GM19468 (cell line): ENCODE measurements around the gene TRIM56.
"Not testable (repeated sequence)": the region's sequence is repeated elsewhere in the genome, so short reads cannot be mapped to it uniquely, and the experiment has no call there.

Source experiments
- ATAC-seq: cut with Tn5 transposase; IDR thresholded peaks from one replicate; pipeline ENCODE4 v1.9.1; 2021; ENCODE audit warnings: mild to moderate bottlenecking, moderate library complexity, moderate number of reproducible peaks; ENCODE audit not compliant: unreplicated experiment; ENCODE audit errors: extremely low read depth

TRIM56 gene

DNA sequence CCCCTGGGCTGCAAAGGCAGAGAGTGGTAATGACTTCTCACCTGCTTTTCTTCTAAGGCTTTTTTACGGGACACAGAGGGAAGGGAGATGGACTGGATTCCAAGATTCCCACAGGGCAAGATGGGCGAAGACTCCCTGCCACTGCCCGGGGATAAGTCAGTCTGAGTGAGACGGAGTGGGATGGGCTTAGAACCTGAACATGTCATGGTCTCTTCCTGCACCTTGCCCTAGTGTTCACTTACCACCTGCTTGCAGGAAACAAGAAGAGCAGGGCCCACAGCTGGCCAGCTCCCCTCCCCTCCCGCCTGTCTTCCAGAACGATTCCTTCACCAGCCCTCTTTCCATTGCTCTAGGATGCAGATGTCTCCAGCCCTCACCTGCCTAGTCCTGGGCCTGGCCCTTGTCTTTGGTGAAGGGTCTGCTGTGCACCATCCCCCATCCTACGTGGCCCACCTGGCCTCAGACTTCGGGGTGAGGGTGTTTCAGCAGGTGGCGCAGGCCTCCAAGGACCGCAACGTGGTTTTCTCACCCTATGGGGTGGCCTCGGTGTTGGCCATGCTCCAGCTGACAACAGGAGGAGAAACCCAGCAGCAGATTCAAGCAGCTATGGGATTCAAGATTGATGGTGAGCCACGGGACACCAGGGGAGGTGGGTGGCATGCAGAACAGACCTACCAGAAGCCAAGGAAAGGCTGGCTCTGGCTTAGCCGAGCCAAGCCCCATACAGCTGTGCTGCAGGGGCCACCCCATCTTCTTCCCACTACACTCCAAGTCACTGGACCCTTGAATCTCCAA is 43.0 kb downstream of the TRIM56 start:
- ATAC-seq, result no peak

GRCh38 chr7:101129603-101130117 is 44.4 kb downstream of the TRIM56 start:
- ATAC-seq, result no peak

DNA sequence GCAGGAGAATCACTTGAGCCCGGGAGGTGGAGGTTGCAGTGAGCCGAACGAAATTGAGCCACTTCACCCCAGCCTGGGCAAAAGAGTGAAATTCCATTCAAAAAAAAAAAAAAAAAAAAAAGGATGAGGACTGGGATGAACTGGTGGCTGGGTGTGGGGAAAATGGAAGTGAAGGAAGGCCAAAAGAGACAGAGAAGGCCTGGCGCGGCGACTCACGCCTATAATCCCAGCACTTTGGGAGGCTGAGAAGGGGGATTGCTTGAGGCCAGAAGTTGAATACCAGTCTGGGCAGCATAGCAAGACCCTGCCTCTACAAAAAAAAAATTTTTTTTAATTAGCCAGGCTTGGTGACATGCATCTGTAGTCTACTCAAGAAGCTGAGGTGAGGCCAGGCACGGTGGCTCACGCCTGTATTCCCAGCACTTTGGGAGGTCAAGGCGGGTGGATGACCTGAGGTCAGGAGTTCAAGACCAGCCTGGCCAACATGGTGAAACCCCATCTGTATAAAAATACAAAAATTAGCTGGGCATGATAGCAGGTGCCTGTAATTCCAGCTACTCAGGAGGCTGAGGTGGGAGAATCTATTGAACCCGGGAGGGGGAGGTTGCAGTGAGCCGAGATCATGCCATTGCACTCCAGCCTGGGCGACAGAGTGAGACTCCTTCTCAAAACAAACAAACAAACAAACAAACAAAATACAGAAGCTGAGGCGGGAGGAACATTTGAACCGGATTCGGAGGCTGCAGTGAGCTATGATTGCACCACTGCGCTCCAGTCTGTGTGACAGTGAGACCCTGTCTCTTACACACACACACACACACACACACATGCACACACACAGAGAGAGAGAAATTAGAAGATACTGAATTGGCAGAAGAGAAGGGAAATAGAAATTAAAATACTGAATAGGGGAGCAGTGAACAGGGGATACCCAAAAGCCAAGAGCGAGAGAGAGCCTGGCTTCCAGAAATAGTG is 47.6 kb downstream of the TRIM56 start:
- ATAC-seq, result not testable (repeated sequence)

GRCh38 chr7:101133621-101134398 is 48.5 kb downstream of the TRIM56 start:
- ATAC-seq, result no peak

- ATAC-seq, result no peak
These were observed 49.2 kb downstream of the TRIM56 start for GRCh38 chr7:101134399-101134980.

DNA sequence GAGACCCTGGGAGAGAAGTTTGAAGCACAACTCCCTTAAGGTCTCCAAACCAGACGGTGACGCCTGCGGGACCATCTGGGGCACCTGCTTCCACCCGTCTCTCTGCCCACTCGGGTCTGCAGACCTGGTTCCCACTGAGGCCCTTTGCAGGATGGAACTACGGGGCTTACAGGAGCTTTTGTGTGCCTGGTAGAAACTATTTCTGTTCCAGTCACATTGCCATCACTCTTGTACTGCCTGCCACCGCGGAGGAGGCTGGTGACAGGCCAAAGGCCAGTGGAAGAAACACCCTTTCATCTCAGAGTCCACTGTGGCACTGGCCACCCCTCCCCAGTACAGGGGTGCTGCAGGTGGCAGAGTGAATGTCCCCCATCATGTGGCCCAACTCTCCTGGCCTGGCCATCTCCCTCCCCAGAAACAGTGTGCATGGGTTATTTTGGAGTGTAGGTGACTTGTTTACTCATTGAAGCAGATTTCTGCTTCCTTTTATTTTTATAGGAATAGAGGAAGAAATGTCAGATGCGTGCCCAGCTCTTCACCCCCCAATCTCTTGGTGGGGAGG is 52.5 kb downstream of the TRIM56 start:
- ATAC-seq, result no peak

- no peak for ATAC-seq
These were observed 53.1 kb downstream of the TRIM56 start for GRCh38 chr7:101138213-101138870.

DNA sequence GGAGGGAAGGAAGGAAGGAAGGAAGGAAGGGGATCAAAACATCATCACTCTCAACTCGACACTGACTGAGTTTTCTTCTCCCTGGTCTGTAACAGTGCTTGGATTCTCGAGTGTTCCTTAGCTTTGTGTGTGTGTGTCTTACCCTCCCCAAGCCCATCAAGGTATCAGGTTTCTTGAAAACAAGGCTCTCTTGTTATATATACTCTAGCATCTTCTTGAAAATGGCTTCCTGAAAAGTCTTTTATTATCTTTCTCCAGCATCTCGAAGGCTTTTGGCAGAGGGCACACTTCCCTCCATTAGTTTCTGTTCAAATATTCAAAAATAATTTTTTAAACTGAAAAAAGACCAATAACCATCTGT is 55.0 kb downstream of the TRIM56 start:
- ATAC-seq, result no peak

DNA sequence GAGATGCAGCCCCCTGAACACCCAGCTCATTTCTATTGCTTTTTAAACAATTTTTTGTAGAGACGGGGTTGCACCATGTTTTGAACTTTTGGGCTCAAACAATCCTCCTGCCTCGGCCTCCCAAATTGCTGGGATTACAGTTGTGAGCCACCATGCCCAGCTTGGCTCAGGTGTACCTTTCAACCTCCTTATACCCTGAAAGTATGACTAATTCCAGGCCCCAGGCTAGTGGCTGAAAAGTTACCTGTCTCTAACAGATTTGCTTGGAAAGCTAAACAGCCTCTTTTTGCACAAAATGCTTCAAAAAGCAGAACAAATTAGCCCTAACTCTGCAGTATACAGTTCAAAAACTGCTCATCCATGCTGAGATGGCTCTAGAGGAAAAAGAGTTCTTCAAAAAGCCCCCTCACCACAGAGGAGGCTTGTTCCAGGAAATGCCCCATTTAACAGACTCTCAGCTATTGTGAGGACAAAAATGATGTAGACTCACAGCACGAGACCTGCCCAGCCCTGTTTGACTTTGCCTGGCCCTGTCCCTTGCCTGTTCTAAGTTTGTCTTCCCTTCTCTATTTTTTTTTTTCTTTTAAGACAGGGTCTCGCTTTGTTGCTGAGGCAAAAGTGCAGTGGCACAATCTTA is 55.6 kb downstream of the TRIM56 start:
- ATAC-seq, result no peak
